GM19328 (cell line): ENCODE results near the gene DLEC1.
"Not testable (repeated sequence)": the region's sequence is repeated elsewhere in the genome, so short reads cannot be mapped to it uniquely, and the experiment has no call there.

Experiments used
- ATAC-seq: cut with Tn5 transposase; IDR thresholded peaks from one replicate; pipeline ENCODE4 v1.9.1; 2021; ENCODE audit warnings: mild to moderate bottlenecking, moderate library complexity; ENCODE audit not compliant: unreplicated experiment

DLEC1 gene

DNA sequence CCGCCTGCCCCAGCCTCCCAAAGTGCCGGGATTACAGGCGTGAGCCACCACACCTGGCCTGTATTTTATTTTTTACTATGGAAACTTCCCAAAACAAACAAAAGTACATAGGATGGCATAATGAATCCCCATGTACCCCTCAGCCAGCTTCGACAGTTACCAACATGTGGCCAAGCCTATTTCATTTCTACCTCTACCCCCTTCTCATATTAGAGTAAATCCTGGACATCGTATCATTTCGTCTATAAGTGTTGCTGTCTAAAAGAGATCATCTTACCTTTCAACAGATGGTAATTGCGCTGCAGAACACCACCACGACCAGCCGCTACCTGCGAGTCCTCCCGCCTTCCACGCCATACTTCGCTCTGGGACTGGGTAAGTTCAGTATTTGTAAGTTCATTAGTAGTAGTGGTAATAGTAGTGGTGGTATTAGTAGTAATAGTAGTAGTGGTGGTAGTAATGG lies 44.9 kb downstream of the DLEC1 start:
- ATAC-seq = no peak

DNA sequence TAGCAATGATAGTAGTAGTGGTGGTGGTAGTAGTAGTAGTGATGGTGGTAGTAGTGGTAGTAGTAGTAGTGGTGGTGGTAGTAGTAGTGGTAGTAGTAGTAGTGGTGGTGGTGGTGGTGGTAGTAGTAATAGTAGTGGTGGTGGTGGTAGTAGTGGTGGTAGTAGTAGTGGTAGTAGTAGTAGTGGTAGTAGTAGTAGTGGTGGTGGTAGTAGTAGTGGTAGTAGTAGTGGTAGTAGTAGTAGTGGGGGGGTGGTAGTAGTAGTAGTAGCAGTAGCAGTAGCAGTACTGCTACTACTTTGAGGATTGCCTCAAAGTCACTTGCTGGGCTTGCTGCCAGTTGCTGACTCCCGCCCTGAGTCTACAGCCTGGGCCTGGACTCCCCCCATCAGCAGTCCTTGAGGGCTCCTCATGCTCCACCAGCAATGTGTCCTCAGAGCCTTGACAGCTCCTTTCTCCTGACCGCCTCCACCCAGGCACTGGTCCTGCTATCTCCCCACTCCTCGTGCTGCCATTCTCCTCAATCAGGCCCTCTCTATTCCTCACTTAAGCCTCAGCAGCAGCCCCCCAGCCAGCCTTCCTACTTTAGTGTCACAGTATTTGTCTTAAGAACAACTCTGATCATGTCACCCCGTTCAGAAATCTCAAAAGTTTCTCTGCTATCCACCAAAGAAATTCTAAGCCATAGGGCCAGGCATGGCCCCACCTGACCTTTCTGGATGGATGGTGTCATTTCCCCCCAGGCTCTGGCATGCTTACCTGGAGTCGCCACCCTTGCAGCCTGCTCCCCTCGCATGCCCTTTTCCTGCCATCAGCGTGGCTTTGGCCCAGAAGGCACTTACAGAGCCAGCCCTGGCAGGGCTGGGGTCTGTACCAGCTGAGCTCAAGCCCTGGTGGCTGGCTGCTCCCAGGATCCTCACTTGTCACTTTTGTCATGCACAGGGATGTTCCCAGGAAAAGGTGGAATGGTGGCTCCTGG lies 45.6 kb downstream of the DLEC1 start:
- ATAC-seq = no peak

DNA sequence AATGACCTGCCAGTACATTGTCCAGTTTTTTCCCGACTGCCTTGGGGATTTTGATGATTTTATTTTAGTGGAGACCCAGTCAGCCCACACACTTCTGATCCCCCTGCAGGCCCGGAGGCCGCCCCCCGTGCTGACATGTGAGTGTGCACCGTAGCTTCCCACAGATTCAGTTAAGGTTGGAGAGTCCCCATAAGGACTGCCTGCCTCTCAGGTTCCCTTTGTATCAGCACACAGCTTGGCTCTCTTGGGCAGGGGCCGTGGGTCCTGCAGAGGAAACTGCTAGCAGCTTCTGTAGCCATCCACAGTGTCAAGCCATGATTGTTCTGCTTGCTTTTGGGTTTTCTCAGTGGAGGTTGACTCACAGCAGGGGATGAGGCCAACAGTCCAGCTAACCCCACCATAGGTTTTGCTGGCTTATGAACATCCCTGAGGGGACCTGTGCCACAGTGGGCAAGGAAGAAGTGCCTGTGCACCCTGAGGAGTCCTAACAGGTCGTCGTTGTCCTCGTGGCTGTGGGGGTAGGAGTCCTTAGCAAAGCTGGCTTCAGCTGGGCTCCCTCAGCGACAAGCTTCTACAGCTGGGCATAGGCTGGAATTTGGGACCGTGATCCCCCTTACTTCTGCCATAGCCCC lies 46.4 kb downstream of the DLEC1 start:
- ATAC-seq = no peak

DNA sequence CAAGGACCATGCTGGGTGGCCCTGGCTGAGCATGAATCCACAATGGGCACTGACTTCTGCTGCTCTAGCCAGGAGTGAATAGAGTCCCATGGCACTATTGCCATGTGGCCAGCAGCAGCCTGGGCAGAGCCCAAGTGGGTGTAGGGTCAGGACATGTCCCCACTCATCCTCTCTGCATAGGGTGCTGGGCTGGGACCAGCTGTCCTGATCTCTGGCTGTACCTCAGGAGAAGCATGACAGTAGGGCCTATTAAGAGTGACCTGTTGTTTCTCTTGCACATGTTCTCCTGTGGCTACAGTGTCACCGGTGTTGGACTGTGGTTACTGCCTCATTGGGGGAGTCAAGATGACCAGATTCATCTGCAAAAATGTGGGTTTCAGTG lies 46.9 kb downstream of the DLEC1 start:
- ATAC-seq = no peak

DNA sequence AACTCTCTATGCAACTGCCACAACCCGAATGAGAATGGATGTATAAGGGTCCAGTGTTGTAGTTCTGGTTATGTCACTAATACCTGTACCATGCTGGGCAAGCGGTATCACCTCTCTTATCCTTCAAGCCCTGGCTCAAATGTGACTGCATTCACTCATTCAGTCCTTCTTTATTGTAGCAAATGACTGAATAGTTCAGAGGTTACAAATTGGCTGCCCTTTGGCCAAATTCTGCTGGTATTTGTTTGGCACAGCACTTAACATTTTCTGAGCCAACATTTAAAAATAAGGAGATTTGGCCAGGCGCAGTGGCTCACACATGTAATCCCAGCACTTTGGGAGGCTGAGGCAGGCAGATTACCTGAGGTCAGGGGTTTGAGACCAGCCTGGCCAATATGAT lies 47.5 kb downstream of the DLEC1 start:
- no peak for ATAC-seq

DNA sequence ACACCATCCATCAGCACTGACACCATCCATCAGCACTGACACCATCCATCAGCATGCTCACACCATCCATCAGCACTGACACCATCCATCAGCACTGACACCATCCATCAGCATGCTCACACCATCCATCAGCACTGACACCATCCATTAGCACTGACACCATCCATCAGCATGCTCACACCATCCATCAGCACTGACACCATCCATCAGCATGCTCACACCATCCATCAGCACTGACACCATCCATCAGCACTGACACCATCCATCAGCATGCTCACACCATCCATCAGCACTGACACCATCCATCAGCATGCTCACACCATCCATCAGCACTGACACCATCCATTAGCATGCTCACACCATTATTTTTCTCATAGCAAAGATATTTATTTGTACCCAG lies 48.3 kb downstream of the DLEC1 start:
- ATAC-seq = not testable (repeated sequence)

DNA sequence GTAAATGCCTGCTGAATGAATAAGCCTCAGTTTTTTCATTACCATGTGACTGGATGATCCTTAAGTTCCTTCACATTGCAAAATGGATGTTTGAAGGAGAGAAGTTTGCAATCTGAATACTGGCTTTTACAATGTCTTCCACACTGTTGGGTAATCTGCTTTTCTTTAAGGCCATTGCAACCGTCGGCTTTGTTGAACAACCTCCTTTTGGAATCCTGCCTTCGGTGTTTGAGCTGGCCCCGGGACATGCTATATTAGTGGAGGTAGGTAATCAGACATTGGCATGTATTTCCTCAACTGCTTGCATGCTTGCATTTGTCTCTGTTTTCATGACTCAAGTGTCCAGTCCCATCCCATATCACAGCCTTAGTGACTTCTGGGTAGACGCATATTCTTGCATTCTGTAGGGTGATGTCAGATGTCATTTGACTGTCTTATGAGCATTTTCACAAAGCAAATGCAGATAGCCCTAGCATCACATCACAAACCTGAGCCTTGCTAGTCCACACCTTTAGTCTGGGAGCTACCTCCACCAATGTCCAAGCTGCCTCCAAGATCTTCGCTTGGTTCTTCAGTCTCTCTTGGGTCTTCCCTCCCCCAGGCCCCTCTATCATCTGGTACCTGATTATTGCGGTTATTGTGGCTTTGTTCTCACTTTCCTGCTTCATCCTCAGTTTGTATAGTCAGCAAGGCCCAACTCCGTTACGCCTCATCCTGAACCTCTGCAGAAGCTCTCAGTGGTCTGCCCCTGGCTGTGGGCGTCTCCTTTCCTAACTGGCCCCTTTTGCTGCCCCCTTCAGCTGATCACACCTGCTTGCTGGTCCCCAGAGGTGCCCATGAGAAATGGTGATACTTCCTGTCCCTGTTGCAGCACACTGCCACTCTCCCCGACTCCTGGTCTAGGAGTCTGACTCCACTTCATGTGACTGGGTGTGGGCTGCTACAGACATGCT lies 49.4 kb downstream of the DLEC1 start:
- ATAC-seq = no peak

DNA sequence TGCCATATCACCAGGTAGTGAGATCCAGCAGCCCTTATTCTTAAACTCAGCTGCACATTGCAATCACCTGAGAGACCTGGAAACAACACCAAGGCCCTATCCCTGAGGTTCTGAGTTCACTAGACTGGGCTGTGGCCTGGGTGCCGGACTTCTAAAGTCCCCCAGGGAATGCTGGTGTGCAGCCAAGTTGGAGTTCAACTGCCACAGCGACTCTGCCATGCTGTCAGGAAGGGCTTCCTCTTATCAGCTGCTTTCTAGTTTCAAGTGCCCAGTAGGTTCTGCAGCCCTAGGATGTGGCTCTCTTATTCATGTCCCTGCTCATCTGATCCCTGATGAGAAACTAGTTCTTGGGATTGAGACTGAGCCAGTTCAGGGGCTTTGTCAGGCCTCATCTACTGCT lies 50.2 kb downstream of the DLEC1 start:
- no peak for ATAC-seq

DNA sequence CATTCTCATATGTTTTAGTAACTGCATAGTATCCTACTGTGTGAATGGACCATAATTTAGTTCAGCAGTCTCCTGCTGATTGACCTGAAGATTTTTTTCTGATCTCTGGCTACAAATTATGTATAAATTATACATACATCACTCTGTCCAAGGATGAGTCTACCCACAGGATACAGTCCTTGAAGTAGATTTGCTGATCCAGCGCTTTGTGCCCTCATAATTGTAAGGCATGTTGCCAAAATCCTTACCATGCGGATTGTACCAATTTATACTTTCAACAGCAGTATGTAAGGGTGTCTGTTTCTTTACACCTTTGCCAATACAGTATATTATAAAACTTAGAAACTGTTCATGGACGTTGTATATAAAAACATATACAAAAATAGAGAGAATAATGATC lies 51.4 kb downstream of the DLEC1 start:
- ATAC-seq = no peak

DNA sequence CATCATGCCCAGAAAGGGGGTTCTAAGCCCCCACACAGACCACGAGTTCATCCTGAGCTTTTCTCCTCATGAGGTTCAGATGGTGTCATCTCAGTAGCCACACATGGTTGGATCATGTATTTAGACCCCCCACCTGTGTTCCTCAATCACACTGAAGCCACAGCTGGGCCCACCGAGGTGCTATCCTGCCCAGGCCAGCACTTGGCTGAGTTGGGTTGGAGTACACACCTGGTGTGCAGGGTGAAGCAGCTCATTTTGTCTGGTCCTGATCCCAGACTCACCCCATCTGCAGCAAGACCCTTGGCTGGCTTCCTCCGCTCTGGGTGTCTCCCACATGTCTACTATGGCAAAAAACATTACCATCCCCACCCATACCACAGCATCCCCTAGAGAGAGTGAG lies 56.0 kb downstream of the DLEC1 start:
- no peak for ATAC-seq

DNA sequence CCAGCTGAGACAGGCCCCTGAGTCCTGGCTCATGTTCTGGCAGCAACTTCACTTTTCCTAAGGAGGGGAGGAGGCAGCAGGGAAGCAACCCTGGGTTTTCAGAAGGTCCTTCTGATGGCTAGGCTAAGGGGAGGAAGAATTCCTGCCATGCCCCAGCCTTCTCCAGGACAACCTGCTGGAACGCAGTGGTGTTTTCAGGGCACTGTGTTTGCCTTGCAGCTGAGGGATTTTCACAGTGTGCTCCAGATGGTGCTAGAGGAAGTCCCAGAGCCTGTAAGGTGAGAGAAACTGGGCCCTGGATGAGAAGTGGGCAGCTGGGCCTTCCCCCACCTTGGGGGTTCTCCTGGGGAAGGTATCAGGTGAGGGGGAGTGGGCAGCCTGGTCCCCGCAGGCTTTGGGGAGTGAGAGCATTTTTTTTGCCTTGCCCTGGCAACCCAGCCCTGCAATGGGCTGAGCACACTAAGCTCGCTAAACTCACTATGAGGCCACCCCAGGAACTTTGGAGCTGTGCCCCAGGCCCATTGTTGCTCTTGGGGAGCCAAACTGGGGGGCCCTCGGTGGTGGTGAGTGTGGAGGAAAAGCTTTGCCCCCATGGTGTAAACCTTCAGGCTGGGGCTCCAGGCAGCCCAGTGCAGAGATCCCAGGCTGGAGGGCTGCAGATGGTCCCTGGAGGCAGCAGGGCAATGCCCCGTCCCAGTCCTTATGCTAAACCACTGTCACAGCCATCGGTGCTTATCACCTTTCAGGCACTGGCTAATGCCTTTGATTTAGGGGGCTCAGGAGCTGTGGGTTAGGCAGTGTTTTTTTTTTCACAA lies 56.9 kb downstream of the DLEC1 start:
- no peak for ATAC-seq

DNA sequence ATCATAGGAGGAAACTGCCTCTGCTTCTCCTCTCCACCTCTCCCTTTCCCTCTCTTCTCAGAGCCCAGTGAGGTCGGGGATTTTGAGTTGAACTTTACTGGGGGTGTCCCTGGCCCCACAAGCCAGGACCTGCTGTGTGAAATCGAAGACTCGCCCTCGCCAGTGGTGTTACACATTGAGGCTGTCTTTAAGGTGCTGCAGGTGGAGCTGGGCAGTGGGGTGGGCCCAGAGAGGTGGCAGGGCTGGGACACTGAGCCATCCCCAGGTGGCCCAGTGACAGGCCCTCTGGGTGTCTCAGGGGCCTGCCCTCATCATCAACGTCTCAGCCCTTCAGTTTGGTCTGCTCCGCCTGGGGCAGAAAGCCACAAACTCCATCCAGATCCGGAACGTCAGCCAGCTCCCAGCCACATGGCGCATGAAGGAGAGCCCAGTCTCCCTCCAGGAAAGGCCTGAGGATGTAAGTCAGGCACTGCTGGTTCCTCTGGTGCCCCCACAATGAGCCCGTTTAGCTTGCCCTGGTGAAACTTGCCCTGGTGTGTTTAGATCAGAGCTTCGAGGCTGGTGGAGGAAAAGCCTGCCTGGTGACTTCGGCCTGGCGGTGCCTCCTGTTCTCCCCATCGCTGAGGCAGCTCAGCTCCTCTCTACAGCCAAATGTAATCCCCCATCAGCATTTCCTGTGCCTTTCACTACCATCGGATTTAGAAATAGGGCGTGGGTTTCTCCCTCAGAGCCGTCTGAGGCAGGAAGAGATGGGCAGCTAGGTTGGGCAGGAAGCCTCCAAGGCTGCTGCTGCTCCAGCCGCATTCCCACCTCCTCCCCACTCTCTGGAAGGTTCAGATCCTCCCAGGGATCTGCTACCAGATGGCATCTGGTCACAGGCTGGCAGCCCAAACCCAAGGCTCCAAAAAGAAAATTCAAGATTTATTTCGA lies 58.7 kb downstream of the DLEC1 start:
- no peak for ATAC-seq

DNA sequence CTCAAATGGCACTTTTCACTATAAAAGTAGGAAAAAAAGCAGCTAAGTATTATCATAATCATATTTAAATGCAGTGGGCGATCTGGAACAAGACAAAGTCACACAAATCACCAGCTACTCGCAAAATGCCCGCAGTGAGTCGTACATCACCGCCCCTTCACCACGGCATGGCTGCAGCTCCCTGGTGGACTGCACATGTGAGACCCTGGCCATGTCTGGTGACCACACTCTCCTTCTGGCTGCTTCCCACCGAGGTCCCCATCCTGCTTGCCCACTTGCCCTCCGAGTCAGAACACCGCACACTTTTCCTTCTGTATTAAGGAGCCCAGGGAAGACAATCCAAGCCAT lies 59.3 kb downstream of the DLEC1 start:
- no peak for ATAC-seq

DNA sequence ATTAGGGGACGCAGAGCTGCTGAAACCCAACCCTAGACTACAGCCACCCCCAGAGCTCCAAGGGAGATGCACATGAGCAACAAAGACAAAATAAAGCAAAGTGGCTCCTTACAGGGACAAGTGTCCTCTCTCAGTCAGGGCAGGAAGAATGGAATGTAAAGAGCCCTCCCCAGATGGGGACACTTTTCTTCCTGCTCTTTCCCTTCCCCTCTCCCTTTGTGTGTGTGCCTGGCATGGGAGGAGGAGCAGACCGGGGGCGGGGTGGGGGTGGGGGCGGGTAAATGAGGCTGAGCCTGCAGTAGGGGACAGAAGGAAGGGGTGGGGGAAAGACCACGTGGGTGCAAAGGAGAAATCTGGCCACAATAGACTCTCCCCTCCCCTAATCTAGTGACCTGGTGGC lies 60.5 kb downstream of the DLEC1 start:
- no peak for ATAC-seq

DNA sequence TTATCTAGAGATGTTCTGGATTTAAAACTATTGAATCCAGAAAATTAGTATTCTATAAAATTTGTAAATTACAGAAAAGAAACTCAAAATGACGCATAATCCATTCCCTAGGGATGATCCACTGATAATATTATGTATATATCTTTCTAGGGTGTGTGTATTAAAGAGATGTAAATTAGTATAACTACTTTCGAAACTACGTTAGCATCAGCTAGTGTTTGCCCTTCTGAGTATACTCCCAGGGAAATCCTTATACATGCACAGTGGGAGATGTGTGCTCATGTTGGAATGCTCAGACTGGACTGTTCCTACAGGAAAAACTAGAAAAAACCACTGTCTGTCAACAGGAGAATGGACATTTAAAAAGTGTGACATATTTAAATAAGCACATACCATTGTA lies 61.5 kb downstream of the DLEC1 start:
- no peak for ATAC-seq

DNA sequence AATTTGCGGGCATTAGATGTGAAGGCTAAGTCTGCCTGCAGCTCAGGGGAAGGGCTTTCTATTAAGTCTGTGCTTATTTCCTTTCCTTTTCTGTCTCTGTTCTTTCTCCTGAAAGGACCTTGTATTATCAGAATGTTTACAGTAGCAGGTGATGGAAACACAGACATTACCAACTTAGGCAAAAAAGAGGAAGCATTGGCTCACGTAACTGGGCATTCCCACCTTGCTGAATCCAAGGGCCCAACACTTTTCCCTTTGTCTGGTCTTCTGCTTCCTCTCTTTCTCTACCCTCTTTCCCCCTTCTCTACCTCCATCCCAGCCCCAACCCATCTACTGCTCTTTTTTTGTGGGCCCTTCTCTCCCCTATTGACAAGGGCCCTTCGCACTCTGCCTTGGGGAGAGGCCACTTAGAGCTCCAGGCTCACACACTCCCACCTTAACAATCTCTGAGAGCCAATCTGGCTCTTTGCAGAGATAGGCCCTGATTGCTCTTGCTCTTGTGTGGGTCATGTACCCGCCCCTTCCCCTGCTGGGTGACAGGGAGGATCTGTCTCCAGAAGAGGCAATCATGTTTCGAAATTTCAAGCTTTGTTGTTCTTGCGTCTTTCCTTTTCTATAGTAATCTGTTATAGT lies 62.9 kb downstream of the DLEC1 start:
- no peak for ATAC-seq

DNA sequence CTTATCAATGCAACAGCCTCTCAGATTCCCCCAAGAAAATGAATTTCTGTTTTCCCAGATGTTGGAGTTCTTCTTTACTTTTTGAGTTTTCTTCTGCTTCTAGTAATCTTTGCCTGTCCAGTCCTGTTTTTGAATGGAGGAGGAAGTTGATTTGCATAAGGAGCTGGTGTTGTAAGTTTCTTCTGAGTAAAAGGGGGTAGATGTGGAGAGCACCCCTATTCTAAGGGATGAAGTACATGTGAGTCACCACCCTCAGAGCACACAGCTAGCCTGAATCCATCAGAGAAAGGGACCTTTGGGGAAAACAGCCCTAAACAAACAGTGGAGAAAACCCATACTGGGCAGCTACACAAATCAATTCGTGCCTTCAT lies 63.4 kb downstream of the DLEC1 start:
- no peak for ATAC-seq

DNA sequence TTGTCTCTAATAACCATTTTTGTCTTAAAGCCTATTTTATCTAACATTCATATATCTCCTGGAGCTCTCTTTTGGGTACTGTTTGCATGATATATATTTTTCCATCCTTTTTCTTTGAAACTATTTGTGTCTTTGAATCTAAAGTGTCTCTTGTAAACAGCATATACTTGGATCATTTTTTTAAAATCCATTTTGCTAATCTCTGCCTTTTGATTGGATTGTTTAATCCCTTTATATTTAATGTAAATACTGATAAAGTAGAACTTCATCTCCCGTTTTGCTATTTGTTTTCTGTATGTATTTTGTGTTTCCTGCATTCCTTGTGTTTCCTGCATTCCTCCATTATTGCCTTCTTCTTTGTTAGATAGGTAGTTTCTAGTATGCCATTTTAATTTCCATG lies 66.5 kb downstream of the DLEC1 start:
- ATAC-seq = no peak
